OCI-LY3 (cell line): ENCODE data around the gene COL20A1.

Source experiments
- H2AFZ ChIP-seq: fragments of 200-600, 300-600 bp; shearing (Covaris generic); 2 replicates; pipeline ENCODE4 v1.6.0; 2014; ENCODE audit warnings: antibody characterized with exemption, low read depth, low read length
- H3K27ac ChIP-seq: fragments of 200-600, 300-600 bp; sonication (generic); 2 replicates; pipeline ENCODE4 v1.5.1; 2014; ENCODE audit warnings: mild to moderate bottlenecking, low read length, moderate library complexity, mixed read lengths
- H3K27me3 ChIP-seq: fragments of 200-600, 300-600 bp; sonication (generic); 2 replicates; pipeline ENCODE4 v1.6.1; 2014; ENCODE audit warnings: low read depth, low read length, mixed read lengths
- H3K36me3 ChIP-seq: fragments of 200-600, 300-600 bp; sonication (generic); replicated peaks from 2 replicates; pipeline ENCODE3; 2014; ENCODE audit warnings: low read depth, low read length, mixed read lengths
- H3K4me1 ChIP-seq: fragments of 300-600, 200-600 bp; sonication (generic); 2 replicates; pipeline ENCODE4 v1.6.1; 2014; ENCODE audit warnings: low read length, mixed read lengths
- H3K4me2 ChIP-seq: fragments of 200-600, 300-600 bp; sonication (generic); 2 replicates; pipeline ENCODE4 v1.6.1; 2014; ENCODE audit warnings: low read length, mixed read lengths
- H3K4me3 ChIP-seq: fragments of 300-600, 200-600 bp; sonication (generic); 2 replicates; pipeline ENCODE4 v1.5.1; 2014; ENCODE audit warnings: antibody characterized with exemption, mild to moderate bottlenecking, low read length, moderate library complexity
- H3K79me2 ChIP-seq: fragments of 300-600, 200-600 bp; shearing (Covaris generic); 2 replicates; pipeline ENCODE4 v1.6.1; 2014; ENCODE audit warnings: mild to moderate bottlenecking, low read length, mixed read lengths
- H3K9ac ChIP-seq: fragments of 300-600, 200-600 bp; shearing (Covaris generic); 2 replicates; pipeline ENCODE4 v1.6.0; 2014; ENCODE audit warnings: mild to moderate bottlenecking, low read length, moderate library complexity
- H3K9me3 ChIP-seq: fragments of 200-600, 300-600 bp; shearing (Covaris generic); 2 replicates; pipeline ENCODE4 v1.6.1; 2014; ENCODE audit warnings: low read length, mixed read lengths; ENCODE audit not compliant: insufficient read depth
- H4K20me1 ChIP-seq: fragments of 200-600, 300-600 bp; sonication (generic); 2 replicates; pipeline ENCODE4 v1.6.1; 2016; ENCODE audit warnings: low read length, mixed read lengths; ENCODE audit not compliant: insufficient read depth
- EZH2phosphoT487 ChIP-seq: fragments of 200-600 bp; shearing (Covaris generic); IDR thresholded peaks from 2 replicates; pipeline ENCODE4 v1.6.1; 2018; ENCODE audit warnings: antibody characterized with exemption, mixed run types, low read depth
- TF ChIP-seq, protein P1 (sequence below): fragments of 200-600, 300-600 bp; sonication (generic); IDR thresholded peaks from 2 replicates; pipeline ENCODE4 v1.5.1; 2014; ENCODE audit warnings: antibody characterized with exemption, low read length, low read depth

COL20A1 gene

DNA sequence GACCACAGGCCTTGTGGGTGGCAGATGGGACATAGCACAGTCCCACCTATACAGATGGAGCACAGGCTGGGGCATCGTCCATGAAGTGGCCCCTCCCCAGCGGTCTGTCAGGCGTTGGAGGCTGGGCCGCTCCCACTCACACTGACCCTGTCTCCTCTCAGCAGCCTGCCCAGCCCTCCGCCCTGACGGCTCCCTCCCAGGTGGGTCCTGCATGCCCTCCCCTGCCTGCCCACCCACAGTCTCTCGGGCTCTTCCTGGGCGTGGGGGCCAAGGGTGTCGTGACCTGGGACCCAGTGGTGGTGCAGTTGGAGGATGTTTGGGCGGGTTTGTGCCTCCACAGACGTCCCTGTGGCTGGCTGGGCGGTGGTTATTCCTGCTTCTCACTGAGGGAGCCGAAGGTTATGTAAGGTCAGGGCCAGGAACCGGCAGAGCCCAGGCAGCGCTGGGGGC, 22.3 kb downstream of the COL20A1 start:
- no peaks in the 10 kb centered on the region for H4K20me1 ChIP-seq
- H3K27ac ChIP-seq = no peak overlapping the region
- H3K4me2 ChIP-seq = no peak overlapping the region
- H3K4me1 ChIP-seq = no peaks in the 10 kb centered on the region
- H2AFZ ChIP-seq = no peak overlapping the region
- no peak overlapping the region for H3K4me3 ChIP-seq
- H3K9me3 ChIP-seq = no peaks in the 10 kb centered on the region
- H3K9ac ChIP-seq = no peak overlapping the region
- H3K36me3 ChIP-seq = no peaks in the 10 kb centered on the region
- H3K79me2 ChIP-seq = no peaks in the 10 kb centered on the region
- TF ChIP-seq EZH2phosphoT487 = no peak
- TF ChIP-seq, protein P1, sequence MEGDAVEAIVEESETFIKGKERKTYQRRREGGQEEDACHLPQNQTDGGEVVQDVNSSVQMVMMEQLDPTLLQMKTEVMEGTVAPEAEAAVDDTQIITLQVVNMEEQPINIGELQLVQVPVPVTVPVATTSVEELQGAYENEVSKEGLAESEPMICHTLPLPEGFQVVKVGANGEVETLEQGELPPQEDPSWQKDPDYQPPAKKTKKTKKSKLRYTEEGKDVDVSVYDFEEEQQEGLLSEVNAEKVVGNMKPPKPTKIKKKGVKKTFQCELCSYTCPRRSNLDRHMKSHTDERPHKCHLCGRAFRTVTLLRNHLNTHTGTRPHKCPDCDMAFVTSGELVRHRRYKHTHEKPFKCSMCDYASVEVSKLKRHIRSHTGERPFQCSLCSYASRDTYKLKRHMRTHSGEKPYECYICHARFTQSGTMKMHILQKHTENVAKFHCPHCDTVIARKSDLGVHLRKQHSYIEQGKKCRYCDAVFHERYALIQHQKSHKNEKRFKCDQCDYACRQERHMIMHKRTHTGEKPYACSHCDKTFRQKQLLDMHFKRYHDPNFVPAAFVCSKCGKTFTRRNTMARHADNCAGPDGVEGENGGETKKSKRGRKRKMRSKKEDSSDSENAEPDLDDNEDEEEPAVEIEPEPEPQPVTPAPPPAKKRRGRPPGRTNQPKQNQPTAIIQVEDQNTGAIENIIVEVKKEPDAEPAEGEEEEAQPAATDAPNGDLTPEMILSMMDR = no peak
- H3K27me3 ChIP-seq = no peaks in the 10 kb centered on the region

DNA sequence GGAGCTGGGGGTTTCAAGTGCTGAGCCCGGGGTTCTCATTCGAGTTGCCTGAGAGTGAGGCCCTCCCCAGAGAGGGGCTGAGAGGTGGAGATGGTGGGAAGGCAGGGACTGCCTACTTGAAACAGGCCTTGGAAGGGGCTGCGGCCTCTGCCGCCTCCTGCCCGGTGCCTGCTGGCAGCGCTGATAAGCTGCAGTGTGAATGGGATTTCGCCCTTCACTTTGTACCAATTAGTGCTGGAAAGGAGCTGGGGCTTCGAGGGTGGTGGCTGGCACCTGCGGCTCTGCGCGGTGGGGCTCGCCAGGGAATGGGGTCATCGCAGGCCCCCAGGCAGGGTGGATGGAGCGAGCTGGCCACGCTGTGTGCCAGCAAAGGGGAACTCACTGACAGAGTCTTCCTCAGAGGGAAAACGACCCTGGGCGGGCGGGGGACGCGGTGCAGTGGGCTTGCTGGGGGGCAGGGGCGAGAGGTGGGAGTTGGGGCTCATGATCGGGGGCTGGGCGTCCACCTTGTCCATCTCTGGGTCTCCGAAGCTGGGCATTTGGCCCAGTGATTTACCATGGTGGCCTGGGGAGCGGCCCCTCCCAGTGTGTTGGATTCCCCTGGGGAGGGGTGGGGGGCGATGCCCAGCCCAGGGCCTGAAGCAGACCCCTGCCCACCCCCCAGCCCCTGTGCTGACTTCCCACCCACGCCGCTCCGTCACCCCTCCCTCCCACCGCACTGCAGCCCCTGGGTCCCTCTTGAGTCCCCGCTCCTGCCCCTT, 22.9 kb downstream of the COL20A1 start:
- Histone ChIP-seq H3K27ac (no peak overlapping the region), H3K4me3 (no peak overlapping the region), H3K4me2 (no peak overlapping the region), H3K79me2 (no peaks in the 10 kb centered on the region), H3K36me3 (no peaks in the 10 kb centered on the region), H3K4me1 (no peaks in the 10 kb centered on the region), H4K20me1 (no peaks in the 10 kb centered on the region), H3K9ac (no peak overlapping the region), H2AFZ (no peak overlapping the region), H3K9me3 (no peaks in the 10 kb centered on the region), H3K27me3 (no peaks in the 10 kb centered on the region)
- TF ChIP-seq, protein P1 = no peak
- TF ChIP-seq EZH2phosphoT487 = no peak

DNA sequence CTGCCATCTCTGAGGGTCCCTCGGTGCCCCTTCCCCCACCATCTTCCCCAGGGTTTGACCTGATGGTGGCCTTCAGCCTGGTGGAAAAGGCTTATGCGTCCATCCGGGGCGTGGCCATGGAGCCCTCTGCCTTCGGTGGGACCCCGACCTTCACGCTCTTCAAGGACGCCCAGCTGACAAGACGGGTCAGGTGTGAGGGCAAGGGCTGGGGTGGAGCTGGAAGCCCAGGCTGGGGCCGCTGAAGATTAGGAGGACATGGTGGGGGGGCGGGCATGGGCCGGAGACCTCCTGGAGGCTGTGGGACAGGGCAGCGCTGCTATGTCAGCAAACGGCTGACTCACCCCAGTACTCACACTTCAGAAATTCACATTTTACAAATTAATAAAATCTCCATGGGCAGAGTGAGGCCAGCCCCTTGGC, 23.5 kb downstream of the COL20A1 start:
- H3K36me3 ChIP-seq = no peaks in the 10 kb centered on the region
- no peaks in the 10 kb centered on the region for H3K9me3 ChIP-seq
- no peak overlapping the region for H3K9ac ChIP-seq
- no peak overlapping the region for H3K27ac ChIP-seq
- no peaks in the 10 kb centered on the region for H3K4me1 ChIP-seq
- TF ChIP-seq EZH2phosphoT487 = no peak
- no peak overlapping the region for H3K4me3 ChIP-seq
- H4K20me1 ChIP-seq = no peaks in the 10 kb centered on the region
- no peaks in the 10 kb centered on the region for H3K27me3 ChIP-seq
- no peaks in the 10 kb centered on the region for H3K79me2 ChIP-seq
- no peak overlapping the region for H3K4me2 ChIP-seq
- H2AFZ ChIP-seq = no peak overlapping the region

DNA sequence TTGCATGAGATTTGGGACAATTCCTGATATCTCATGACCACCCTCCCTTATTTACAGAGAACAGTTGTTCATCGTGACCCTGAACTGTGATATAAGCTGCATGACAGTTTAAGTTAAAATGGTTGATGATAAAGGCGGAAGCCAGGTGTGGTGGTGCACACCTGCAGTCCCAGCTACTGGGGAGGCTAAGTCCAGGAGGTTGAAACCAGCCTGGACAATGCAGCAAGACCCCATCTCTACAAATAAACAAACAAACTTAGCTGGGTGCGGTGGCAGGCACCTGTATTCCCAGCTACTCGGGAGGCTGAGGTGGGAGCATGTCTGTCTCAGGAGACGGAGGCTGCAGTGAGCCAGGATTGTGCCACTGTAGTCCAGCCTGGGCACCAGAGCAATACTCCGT, 24.1 kb downstream of the COL20A1 start:
- H3K36me3 ChIP-seq = no peaks in the 10 kb centered on the region
- H3K4me1 ChIP-seq = no peaks in the 10 kb centered on the region
- no peak overlapping the region for H3K4me3 ChIP-seq
- no peaks in the 10 kb centered on the region for H3K79me2 ChIP-seq
- no peak overlapping the region for H3K9ac ChIP-seq
- no peaks in the 10 kb centered on the region for H4K20me1 ChIP-seq
- no peaks in the 10 kb centered on the region for H3K27me3 ChIP-seq
- H2AFZ ChIP-seq = no peak overlapping the region
- no peak overlapping the region for H3K4me2 ChIP-seq
- no peaks in the 10 kb centered on the region for H3K9me3 ChIP-seq
- TF ChIP-seq EZH2phosphoT487 = no peak
- no peak overlapping the region for H3K27ac ChIP-seq

DNA sequence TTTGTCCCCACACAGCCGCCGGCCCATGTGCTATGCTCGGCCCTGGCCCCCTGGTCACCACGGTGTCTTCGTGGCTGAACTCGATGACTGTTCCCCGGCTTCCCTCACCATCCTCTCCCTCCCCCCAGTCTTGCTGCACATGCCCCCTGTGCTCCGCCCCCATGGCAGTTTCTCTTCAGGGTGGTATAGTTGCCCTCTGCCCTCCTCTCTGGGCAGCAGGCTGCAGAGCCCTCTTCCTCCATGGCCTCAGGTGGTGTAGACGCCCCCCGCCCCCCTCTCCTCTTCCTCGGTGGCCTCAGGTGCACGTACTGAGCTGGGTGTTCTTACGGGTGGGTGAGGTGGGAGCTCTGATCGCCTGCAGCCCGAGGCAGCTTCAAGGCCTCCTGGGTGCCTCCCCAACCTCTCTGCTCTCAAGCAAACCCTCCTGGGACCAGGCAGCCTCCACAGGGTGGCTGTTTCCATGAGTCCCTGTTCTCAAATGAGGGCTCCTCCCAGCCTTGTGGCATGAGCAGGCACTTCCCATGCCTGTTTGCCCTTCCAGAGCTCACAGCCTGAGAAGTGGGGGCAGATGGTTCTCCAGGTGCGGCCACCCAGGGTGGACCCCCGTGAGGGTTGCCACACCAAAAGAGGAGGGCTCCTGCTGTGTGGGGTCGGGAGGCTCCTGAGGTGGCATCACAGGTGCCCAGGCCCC, 24.8 kb downstream of the COL20A1 start:
- Histone ChIP-seq H3K4me1 (no peaks in the 10 kb centered on the region), H3K4me3 (no peak overlapping the region), H3K27ac (no peak overlapping the region), H3K4me2 (no peak overlapping the region), H4K20me1 (no peaks in the 10 kb centered on the region), H3K9ac (no peak overlapping the region), H3K9me3 (no peaks in the 10 kb centered on the region), H3K79me2 (no peaks in the 10 kb centered on the region), H3K36me3 (no peaks in the 10 kb centered on the region), H3K27me3 (no peaks in the 10 kb centered on the region), H2AFZ (no peak overlapping the region)
- TF ChIP-seq EZH2phosphoT487 = no peak
- TF ChIP-seq, protein P1 = no peak
